Endodermal cell (in vitro differentiated cells): ENCODE measurements around the gene HS6ST3. TPM values are rescaled to one million over a fixed set of nuclear protein-coding genes. Genes with fewer than 3 reads are reported as not detected.

Experiments used
- DNase-seq: peaks from one replicate; pipeline ENCODE4 v3.0.0-alpha.2; 2017
- H3K27ac ChIP-seq: 2 replicates; pipeline ENCODE4 v1.5.1; 2013; ENCODE audit warnings: mild to moderate bottlenecking, low read depth, low read length, moderate library complexity
- H3K27me3 ChIP-seq: 2 replicates; pipeline ENCODE4 v1.6.1; 2013; ENCODE audit warnings: mild to moderate bottlenecking, low read length, moderate library complexity; ENCODE audit not compliant: insufficient read depth, control insufficient read depth, poor library complexity, severe bottlenecking
- H3K36me3 ChIP-seq: 2 replicates; pipeline ENCODE4 v1.7.0; 2013; ENCODE audit warnings: mild to moderate bottlenecking, low read length, moderate library complexity; ENCODE audit not compliant: control insufficient read depth, insufficient read depth
- H3K4me1 ChIP-seq: one replicate; pipeline ENCODE4 v1.7.0; 2013; ENCODE audit warnings: low read length; ENCODE audit not compliant: control insufficient read depth, insufficient read depth
- H3K4me3 ChIP-seq: 2 replicates; pipeline ENCODE4 v1.5.1; 2013; ENCODE audit warnings: mild to moderate bottlenecking, low read length, moderate library complexity
- H3K9ac ChIP-seq: 2 replicates; pipeline ENCODE4 v1.6.1; 2013; ENCODE audit warnings: mild to moderate bottlenecking, low read length, moderate library complexity; ENCODE audit not compliant: poor library complexity, severe bottlenecking; ENCODE audit errors: extremely low read depth
- H3K9me3 ChIP-seq: 2 replicates; pipeline ENCODE4 v1.6.1; 2013; ENCODE audit warnings: mild to moderate bottlenecking, low read length, moderate library complexity; ENCODE audit not compliant: control insufficient read depth
- H3K27ac Mint-ChIP-seq: 2 replicates; pipeline ENCODE4 v1.8.0; 2020; ENCODE audit warnings: mixed read lengths
- H3K27me3 Mint-ChIP-seq: 2 replicates; pipeline ENCODE4 v1.8.0; 2021; ENCODE audit warnings: mild to moderate bottlenecking, mixed read lengths; ENCODE audit not compliant: insufficient read depth
- H3K36me3 Mint-ChIP-seq: 2 replicates; pipeline ENCODE4 v1.8.0; 2020; ENCODE audit warnings: low read depth, mixed read lengths
- H3K4me1 Mint-ChIP-seq: 2 replicates; pipeline ENCODE4 v1.8.0; 2020; ENCODE audit warnings: mixed read lengths
- H3K4me3 Mint-ChIP-seq: 2 replicates; pipeline ENCODE4 v1.8.0; 2020; ENCODE audit warnings: mild to moderate bottlenecking, moderate library complexity, mixed read lengths
- H3K9me3 Mint-ChIP-seq: 2 replicates; pipeline ENCODE4 v1.8.0; 2020; ENCODE audit warnings: mild to moderate bottlenecking, mixed read lengths
- CTCF ChIP-seq: fragments of 200-600 bp; sonication (generic); conservative IDR thresholded peaks from 2 replicates; pipeline ENCODE4 v1.5.0; 2021; ENCODE audit warnings: antibody characterized with exemption, mild to moderate bottlenecking
- WGBS, 2 experiments: methylation state at CpG; one replicate each; pipeline versions ENCODE4 v1.1.5 to v1.1.7; 2013; ENCODE audit warnings: missing lambda C conversion rate in 2 of 2, mixed read lengths in 1 of 2; ENCODE audit not compliant: insufficient coverage in 1 of 2, insufficient read length in 1 of 2; 5-methylcytosine and 5-hydroxymethylcytosine counted together
- total RNA-seq, 2 donors: library from RNA; stranded (reverse); fragmentation: NEBNext Ultra II Directional in 1 of 2; extraction: Animal tissue kit (Norgen Biotek cat#: 25700) in 1 of 2; gene quantifications; 2 replicates in 1 of 2; 3 replicates in 1 of 2; pipeline ENCODE4 v1.2.1, GENCODE V29; 2021

The HS6ST3 gene
- total RNA-seq, 2 donors from 2014 or later = 0.84 to 1.1 TPM

GRCh38 chr13:96181911-96182310, 92.0 kb downstream of the HS6ST3 start:
- peaks cover 24% of the 10 kb centered on the region for H3K4me1 Mint-ChIP-seq
- WGBS, 2 experiments = 91 to 95% methylated on average over 4 of the region's 5 CpGs
- no peaks in the 10 kb centered on the region for H3K27me3 Mint-ChIP-seq

GRCh38 chr13:96185818-96186217, 95.9 kb downstream of the HS6ST3 start:
- no peak overlapping the region for H3K27ac Mint-ChIP-seq
- peaks cover 3% of the 10 kb centered on the region for H3K4me1 Mint-ChIP-seq
- no peaks in the 10 kb centered on the region for H3K27me3 ChIP-seq
- no peaks in the 10 kb centered on the region for H3K27me3 Mint-ChIP-seq
- H3K27ac ChIP-seq = no peak overlapping the region
- no peak overlapping the region for H3K4me3 ChIP-seq
- no peak for TF ChIP-seq CTCF
- H3K36me3 ChIP-seq = no peaks in the 10 kb centered on the region
- no peaks in the 10 kb centered on the region for H3K4me1 ChIP-seq
- 92 to 98% methylated on average over 3 to 5 of the region's 6 CpGs for WGBS, 2 experiments
- H3K9me3 Mint-ChIP-seq = peaks cover 6% of the 10 kb centered on the region
- no peak for DNase-seq
- no peaks in the 10 kb centered on the region for H3K36me3 Mint-ChIP-seq
- H3K4me3 Mint-ChIP-seq = no peak overlapping the region
- no peaks in the 10 kb centered on the region for H3K9me3 ChIP-seq
- no peak overlapping the region for H3K9ac ChIP-seq

More at GRCh38 chr13:96181911-96182310, 92.0 kb downstream of the HS6ST3 start:
- Mint-ChIP-seq H3K27ac (no peak overlapping the region), H3K9me3 (peaks cover 6% of the 10 kb centered on the region), H3K4me3 (no peak overlapping the region), H3K36me3 (no peaks in the 10 kb centered on the region)
- Histone ChIP-seq H3K4me3 (no peak overlapping the region), H3K36me3 (no peaks in the 10 kb centered on the region), H3K27ac (no peak overlapping the region), H3K9ac (no peak overlapping the region), H3K27me3 (no peaks in the 10 kb centered on the region), H3K4me1 (no peaks in the 10 kb centered on the region), H3K9me3 (no peaks in the 10 kb centered on the region)
- no peak for TF ChIP-seq CTCF
- no peak for DNase-seq

GRCh38 chr13:96191367-96191766, 101.5 kb downstream of the HS6ST3 start:
- Histone ChIP-seq H3K4me1 (no peaks in the 10 kb centered on the region), H3K27ac (no peak overlapping the region), H3K36me3 (no peaks in the 10 kb centered on the region), H3K9ac (no peak overlapping the region), H3K4me3 (no peak overlapping the region), H3K27me3 (peaks cover 4% of the 10 kb centered on the region), H3K9me3 (no peaks in the 10 kb centered on the region)
- Mint-ChIP-seq H3K4me1 (no peaks in the 10 kb centered on the region), H3K36me3 (no peaks in the 10 kb centered on the region), H3K27ac (no peak overlapping the region), H3K4me3 (no peak overlapping the region), H3K27me3 (no peaks in the 10 kb centered on the region), H3K9me3 (no peaks in the 10 kb centered on the region)
- no peak for DNase-seq
- WGBS, 2 experiments = 67 to 86% methylated on average over 1 to 2 of the region's 3 CpGs
- no peak for TF ChIP-seq CTCF
